GM20431 (cell line): Measurements from ENCODE around the gene DNAJC24.

Experiments
- in situ Hi-C: fragments of 300-500 bp; cut with MseI, MboI; formaldehyde crosslinking; loops from one replicate; pipeline ENCODE4 v1.15.0; 2020; ENCODE audit warnings: low sequenced_read_pairs; ENCODE audit not compliant: unreplicated experiment

DNAJC24 gene

DNA sequence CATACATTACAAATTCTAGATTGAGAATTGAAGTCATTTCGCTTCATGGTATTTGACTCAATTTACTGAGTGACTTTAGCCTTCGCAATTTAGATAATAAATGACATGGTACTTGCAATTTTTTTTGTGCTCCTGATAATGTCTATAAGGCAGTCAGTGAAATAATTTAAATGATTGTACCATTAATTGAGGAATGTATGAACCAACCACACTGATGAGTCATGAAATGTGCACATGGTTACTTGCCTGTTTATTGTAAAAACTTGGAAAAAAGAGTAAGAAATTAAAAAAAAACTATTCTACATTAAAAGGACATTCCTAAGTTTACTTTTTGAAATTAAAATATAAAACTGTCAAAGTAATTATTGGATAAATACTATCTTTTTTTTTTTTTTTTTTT is 43.3 kb downstream of the DNAJC24 start:
- in situ Hi-C loops, result no loop called here

GRCh38 chr11:31414338-31414737 is 44.7 kb downstream of the DNAJC24 start:
- in situ Hi-C loops, result no loop called here

GRCh38 chr11:31415435-31415834 is 45.8 kb downstream of the DNAJC24 start:
- in situ Hi-C loops, result no loop called here

- in situ Hi-C loops, result no loop called here
Measured at GRCh38 chr11:31417357-31417756, 47.7 kb downstream of the DNAJC24 start.

- in situ Hi-C loops, result no loop called here
Measured at GRCh38 chr11:31417816-31418215, 48.2 kb downstream of the DNAJC24 start.

GRCh38 chr11:31419138-31419537 is 49.5 kb downstream of the DNAJC24 start:
- in situ Hi-C loops, result no loop called here

DNA sequence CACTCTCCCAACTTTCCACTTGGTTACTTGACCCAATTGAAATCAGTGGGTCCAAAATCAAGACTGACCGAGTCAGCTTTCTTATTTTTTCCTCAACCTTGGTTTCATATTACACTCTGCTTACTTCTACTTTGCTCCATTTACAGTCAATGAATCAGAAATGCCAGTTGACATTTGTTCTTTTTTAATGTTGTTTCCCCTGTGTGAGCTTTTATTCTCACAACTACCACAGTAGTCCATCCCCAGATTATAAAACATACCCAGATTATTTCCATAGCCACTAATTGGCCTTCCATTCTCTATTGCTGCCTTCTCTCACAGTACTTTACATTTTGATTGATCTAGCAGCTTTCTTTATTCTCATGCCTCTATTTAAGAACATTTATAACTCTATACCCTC is 50.0 kb downstream of the DNAJC24 start:
- in situ Hi-C loops, result no loop called here

- in situ Hi-C loops, result no loop called here
Measured at GRCh38 chr11:31421820-31422219, 52.2 kb downstream of the DNAJC24 start.

- in situ Hi-C loops, result no loop called here
Measured at GRCh38 chr11:31422703-31423102, 53.0 kb downstream of the DNAJC24 start.

- in situ Hi-C loops, result no loop called here
Measured at GRCh38 chr11:31424652-31425051, 55.0 kb downstream of the DNAJC24 start.

- in situ Hi-C loops, result no loop called here
Measured at GRCh38 chr11:31433851-31434250, 64.2 kb downstream of the DNAJC24 start.

GRCh38 chr11:31437742-31438435 is 68.2 kb downstream of the DNAJC24 start:
- in situ Hi-C loops, result no loop called here

DNA sequence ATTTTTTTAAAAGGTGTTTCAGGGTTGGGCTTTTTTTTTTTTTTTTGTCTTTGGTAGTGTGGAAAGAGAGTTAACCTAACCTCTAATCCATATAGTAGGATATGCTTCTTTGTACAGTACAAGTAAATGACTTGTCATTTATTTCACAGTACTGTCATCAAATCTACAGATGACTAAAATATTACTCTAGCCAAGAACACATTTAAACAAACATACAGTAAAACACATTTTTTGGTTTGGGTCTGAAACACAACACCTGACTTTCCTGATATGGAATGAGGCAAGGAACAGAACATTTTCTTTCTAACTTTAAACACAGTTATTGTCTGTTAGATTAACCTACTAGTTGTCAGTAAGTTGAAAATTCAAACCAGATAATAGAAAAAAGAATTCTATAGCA is 71.6 kb downstream of the DNAJC24 start:
- in situ Hi-C loops, result no loop called here

- in situ Hi-C loops, result no loop called here
Measured at GRCh38 chr11:31442086-31442485, 72.4 kb downstream of the DNAJC24 start.

GRCh38 chr11:31443802-31444201 is 74.1 kb downstream of the DNAJC24 start:
- in situ Hi-C loops, result no loop called here

DNA sequence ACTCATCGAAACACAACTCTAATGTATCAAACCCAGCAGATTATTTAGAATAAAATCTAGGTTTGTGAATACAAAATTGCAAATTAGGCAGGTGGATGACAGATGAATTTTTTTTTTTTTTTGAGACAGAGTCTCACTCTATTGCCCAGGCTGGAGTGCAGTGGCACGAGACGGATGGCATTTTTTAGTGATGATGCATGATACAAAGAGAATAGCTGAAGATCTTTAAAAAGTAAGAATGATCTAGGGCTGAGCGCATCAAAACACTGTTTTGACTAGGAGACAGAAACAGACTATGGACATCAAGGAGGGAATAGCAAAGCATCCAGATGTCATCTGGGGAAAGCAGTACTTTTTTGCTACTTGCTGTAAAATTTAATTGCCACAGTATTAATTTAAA is 76.0 kb downstream of the DNAJC24 start:
- in situ Hi-C loops, result no loop called here

DNA sequence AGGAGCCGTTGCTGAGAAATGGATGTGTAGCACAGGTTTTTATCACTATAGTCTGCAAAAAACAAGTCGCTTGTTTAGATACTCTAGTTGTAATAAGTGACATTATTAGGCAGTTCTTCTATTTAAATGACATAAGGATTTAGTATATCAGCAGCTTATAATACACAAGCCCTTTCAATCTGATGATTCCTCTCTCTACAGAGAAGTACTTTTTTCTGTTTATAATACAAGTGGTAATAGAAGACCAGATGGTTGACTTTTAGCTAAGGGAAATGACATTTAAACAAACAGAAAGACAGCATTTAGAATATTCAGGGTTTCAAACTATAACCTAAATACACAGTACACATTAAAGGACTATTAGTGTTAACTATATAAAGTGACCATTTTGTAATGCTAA is 79.4 kb downstream of the DNAJC24 start:
- in situ Hi-C loops, result no loop called here

DNA sequence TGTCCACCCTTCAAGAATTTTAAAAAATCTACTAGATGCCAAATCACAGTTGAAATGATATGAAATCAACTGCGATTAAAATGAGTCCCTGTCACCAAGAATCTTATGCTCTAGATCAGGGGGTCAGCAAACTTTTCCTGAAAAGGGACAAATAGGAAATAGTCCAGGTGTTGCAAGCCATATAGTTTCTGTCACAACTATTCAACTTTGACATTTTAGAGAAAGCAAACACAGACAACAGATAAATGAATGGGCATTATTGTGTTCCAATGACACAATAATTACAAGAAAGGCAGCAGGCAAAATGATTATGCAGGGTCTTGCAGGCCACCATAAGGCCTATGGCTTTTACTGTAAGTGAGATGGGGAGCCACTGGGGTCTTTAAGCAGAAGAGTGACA is 81.2 kb downstream of the DNAJC24 start:
- in situ Hi-C loops, result no loop called here

GRCh38 chr11:31455177-31455576 is 85.5 kb downstream of the DNAJC24 start:
- in situ Hi-C loops, result no loop called here

- in situ Hi-C loops, result no loop called here
Measured at GRCh38 chr11:31464436-31464835, 94.8 kb downstream of the DNAJC24 start.

DNA sequence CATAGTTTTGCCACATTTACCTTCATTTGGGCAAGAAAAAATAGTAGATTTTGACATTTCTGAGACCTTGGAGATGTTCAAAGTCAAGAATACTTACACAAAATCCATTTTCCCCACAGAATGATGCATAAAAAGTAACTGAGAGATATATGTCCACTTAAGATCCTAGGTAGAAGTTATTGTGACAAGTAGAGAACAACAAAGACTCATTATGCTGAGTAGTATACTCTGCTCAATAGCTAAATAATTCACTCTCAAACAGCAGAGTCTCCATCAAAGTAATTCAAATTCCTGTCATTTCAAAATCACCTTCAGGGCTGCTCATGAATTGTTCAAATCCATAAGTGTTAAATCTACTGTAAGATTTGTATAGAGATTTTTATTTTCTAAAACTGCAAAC is 104.4 kb downstream of the DNAJC24 start:
- in situ Hi-C loops, result no loop called here

GRCh38 chr11:31477528-31478222 is 108.0 kb downstream of the DNAJC24 start:
- in situ Hi-C loops, result loop anchor here (25.0 kb wide), 1 partner anchor 485 kb away; no protein-coding TSS in a partner anchor
